Astrocyte (in vitro differentiated cells and primary cell): ENCODE data around the gene IGF2R.

Experiments
- EZH2 ChIP-seq: IDR thresholded peaks from 2 replicates; pipeline ENCODE4 v1.6.1; 2012; ENCODE audit warnings: mild to moderate bottlenecking, low read length, inconsistent platforms; ENCODE audit not compliant: insufficient read depth
- TF ChIP-seq, protein P1 (sequence below): IDR thresholded peaks from 2 replicates; pipeline ENCODE4 v1.5.1; 2011; ENCODE audit warnings: low read depth, mild to moderate bottlenecking, inconsistent platforms, low read length, moderate library complexity; ENCODE audit not compliant: insufficient read depth

DNA sequence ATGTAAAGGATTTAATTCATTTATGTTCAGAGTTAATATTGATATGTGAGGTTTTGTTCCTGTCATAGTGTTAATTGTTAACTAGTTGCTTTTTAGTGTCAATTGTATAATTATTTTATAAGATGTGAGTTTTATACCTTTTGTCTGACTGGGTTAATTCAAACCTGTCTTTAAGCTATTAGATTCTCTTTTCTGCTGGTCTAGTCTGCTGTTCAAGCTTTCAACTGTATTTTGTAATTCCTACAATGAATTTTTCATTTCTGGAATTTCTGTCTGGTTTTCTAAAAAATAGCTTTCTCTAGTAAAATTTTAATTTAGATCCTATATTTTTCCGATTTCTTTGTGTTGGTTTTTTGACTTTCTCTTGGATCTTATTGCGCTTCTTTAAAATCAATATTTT, 26.5 kb downstream of the IGF2R start:
- TF ChIP-seq, protein P1, sequence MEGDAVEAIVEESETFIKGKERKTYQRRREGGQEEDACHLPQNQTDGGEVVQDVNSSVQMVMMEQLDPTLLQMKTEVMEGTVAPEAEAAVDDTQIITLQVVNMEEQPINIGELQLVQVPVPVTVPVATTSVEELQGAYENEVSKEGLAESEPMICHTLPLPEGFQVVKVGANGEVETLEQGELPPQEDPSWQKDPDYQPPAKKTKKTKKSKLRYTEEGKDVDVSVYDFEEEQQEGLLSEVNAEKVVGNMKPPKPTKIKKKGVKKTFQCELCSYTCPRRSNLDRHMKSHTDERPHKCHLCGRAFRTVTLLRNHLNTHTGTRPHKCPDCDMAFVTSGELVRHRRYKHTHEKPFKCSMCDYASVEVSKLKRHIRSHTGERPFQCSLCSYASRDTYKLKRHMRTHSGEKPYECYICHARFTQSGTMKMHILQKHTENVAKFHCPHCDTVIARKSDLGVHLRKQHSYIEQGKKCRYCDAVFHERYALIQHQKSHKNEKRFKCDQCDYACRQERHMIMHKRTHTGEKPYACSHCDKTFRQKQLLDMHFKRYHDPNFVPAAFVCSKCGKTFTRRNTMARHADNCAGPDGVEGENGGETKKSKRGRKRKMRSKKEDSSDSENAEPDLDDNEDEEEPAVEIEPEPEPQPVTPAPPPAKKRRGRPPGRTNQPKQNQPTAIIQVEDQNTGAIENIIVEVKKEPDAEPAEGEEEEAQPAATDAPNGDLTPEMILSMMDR = no peak
- no peak for TF ChIP-seq EZH2
